22Rv1 (cell line): ENCODE measurements around the gene PPDPF.

Experiments
- CTCF ChIP-seq: fragments of 450-650 bp; IDR thresholded peaks from 2 replicates; pipeline ENCODE4 v1.5.1; 2017; ENCODE audit warnings: mild to moderate bottlenecking
- ZFX ChIP-seq: fragments of 450-650 bp; IDR thresholded peaks from 2 replicates; pipeline ENCODE4 v1.6.1; 2017; ENCODE audit warnings: antibody characterized with exemption, borderline replicate concordance

GRCh38 chr20:63517376-63518309 is 2.9 kb upstream of the PPDPF start:
- TF ChIP-seq CTCF (peak; percentile 12; the same call in 1 of the 2 replicates), ZFX (no peak)
